Stimulated activated CD8-positive, alpha-beta memory T cell treated with anti-CD3 and anti-CD28 coated beads, Interleukin-15, amount 100 ng/mL, for 4 hours (primary cell): ENCODE data around the gene TAB2.
"Not testable (repeated sequence)": the region's sequence is repeated elsewhere in the genome, so short reads cannot be mapped to it uniquely, and the experiment has no call there.

ENCODE experiments used
- DNase-seq, 2 donors: peaks; one replicate each; pipeline ENCODE4 v3.0.0-alpha.2; 2020; ENCODE audit warnings: low read depth in 2 of 2

Gene TAB2

GRCh38 chr6:149443411-149444181 is 126.1 kb downstream of the TAB2 start:
- no peak for DNase-seq

- DNase-seq: not testable (repeated sequence)
These were observed 127.0 kb downstream of the TAB2 start for GRCh38 chr6:149444360-149445094.

DNA sequence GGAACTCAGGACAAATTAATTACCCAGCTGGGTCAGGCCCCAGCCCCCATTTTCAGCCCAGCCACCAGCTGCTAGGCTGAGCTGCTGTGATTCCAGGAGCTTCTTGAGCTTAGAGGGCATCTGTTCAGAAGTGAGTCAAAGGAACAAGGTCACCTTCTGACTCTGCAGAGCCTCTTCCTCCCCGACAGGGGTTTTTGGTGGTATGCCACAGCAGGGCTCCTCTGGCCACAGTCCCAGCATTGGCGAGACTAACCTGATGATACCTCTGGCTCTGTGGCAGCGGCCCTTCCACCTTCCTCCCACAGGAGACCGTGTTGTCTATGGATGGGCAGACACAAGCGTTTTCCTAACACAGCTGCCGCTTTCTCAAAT is 127.6 kb downstream of the TAB2 start:
- DNase-seq: no peak

DNA sequence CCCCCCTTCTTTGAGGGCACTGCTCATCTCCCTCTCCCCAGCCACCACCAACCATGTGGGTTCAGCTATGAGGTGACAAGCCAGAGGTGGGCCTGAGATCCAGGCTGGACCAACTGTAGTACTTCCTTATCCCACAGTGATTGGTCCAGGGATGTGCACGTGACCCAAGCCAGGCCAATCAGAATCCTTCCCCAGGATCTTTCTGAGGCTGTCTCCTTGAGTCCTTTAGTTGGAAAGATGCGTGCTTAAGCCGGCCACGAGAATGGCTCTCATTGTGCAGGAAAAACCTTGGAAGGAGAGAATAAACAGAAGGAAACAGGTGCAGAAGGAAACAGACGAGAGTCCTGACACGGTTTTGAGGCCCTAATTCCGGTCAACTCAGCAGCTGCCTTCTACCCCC is 128.1 kb downstream of the TAB2 start:
- no peak for DNase-seq

DNA sequence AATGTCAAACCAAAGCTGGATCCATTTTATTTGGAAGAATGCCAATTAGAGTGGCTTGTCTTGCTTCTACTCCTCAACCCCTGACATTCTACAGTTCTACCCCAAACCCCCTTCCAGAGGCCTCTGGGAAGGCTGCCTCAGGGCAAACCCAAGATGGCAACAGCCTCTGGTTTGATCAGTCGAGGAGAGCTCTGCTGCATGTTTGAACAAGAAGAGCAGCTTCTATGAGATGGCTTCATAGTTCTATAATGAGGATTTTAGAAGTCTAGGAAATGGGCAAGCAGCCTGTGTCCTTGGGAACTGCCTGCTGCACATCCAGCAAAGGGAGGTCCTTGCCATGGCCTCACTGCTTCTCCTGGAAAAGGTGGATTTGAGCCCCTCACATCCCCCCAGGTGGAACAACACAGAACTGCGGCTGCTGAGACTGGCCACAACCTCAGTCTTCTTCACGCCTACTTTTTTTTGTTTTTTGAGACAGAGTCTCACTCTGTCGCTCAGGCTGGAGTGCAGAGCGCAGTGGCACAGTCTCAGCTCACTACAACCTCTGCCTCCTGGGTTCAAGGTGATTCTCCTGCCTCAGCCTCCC is 129.4 kb downstream of the TAB2 start:
- DNase-seq: no peak

GRCh38 chr6:149448821-149449453 is 131.4 kb downstream of the TAB2 start:
- no peak for DNase-seq

DNA sequence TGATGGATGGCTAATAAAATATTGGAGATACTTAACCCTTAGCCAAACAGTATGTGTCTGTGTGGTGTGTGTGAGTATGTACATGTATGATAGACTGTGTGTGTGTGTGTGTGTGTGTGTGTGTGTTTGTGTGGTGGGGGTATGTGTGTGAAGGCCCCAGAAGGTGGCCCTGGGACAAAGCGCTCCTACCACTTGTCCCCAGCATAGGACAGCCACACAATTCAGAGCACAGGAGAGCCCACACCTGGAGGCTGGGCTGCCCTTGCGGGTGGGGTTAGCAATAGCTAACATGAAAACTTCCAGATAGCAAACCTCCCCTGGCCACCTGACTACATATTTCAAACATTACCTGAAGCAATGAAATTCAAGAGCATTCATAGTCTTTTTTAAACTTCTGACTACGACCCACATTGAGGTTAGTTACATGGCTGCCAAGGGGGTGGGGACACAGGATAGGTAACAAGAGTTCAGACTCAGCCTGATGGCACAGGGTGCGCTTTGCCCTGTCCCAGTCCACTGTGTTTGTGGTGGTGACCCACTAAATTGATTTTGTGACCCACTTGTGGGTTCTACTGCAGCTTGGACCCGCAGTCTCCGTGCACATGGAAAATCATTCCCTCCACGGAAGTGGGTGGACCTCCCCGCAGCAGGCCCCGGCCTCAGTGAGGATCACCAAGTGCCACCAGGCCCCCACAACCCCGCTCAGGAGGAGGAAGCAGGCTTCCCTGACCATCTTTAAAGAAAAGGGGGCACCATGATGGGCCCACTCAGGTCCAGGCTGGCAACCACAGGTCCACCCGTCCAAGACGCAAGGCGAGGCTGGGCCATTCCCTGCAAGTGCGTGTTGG is 132.5 kb downstream of the TAB2 start:
- DNase-seq: no peak

DNA sequence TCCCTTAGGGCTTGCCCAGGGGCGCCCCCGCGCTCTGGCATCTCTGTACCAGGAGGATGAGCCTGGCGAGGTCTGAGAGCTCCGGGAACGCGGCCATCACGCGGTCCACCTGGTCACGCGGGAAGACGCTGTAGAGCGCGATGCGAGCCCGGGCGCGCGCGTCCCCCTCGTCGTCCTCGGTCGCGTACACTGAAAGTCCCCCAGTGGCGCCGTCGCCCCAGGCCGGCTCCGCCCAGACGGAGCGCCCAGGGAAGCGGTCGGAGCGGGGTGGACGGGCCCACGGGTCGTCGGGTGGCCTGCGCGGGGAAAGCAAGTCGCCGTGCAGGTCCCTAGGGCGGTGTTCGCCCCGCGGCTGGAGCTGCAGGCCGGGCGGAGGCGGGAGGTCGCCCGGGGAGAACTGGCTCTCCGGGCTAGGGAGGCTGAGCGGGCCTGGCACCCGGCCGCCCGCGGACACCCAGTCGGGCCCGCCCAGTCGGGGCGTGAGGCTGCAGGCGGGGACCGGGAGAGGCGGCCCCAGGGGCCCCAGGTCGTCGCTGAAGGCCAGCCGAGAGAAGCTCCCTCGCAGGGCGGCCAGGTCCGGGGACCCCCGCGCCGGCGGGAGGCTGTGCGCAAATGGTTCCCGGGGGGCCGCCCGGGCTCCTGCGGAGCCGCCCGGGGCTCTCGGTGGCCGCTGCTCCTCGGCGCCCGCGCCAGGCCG is 133.3 kb downstream of the TAB2 start:
- no peak for DNase-seq

GRCh38 chr6:149451376-149452036 is 134.0 kb downstream of the TAB2 start:
- DNase-seq: no peak

GRCh38 chr6:149452037-149452939 is 134.8 kb downstream of the TAB2 start:
- DNase-seq: no peak

DNA sequence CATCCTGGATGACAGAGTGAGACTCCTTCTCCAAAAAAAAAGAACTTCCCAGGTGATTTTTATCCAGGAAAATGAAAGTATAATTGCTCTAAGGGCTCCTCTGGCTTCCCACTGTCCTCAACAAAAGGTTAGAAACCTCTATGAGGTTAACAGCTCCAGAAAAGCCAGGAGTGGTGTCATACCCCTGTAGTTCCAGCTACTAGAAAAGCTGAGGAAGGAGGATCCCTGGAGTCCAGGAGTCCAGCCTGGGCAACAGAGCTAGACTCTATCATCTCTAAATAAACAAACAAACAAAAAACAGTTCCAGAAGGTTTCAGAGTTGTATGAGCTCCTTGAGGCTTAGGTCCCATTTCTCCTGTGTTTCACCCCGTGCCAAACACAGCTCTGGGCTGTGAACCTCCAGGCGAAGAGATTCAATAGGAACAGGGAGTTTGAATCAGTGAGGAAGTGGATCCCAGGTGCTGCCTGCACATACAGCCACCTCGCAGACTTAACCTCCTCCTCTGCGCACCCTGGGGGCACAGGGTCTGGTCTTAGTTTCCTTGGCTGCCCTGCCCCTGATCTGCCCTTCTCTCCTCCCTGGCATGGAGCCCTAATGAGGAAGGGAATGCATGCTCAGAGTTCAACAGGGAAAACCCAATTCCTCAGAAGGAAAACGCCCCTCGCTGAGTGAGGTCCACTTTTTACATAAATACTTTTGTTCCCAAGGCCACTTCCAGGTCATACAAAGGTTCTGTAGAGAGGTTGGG is 136.3 kb downstream of the TAB2 start:
- no peak for DNase-seq

DNA sequence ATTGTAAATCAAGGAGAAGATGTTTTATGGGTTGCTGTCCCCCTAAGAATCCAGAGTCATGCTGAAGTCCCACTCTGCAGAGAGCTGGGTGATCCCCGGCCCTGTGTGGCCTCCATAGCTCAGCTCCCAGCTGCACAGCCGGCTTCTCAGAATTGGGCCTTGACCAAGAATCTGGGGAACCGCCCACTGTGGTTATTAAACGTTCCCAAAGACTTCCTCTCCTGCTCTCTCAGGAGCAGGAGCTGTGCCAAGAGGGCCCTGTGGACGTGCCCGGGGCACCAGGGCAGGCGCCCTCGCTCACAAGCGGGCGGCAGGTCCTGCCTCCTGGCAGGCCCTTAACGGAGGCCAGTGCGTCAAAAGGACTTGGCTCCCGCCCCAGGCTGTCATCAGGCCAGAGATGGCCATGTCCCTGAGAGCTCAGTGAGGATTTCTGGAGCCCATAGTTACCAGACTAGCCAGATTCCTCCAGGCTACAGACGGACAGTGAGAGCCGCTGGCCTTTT is 136.9 kb downstream of the TAB2 start:
- no peak for DNase-seq

GRCh38 chr6:149455031-149455732 is 137.7 kb downstream of the TAB2 start:
- DNase-seq: no peak

- DNase-seq: no peak
These were observed 139.0 kb downstream of the TAB2 start for GRCh38 chr6:149456311-149457021.

DNA sequence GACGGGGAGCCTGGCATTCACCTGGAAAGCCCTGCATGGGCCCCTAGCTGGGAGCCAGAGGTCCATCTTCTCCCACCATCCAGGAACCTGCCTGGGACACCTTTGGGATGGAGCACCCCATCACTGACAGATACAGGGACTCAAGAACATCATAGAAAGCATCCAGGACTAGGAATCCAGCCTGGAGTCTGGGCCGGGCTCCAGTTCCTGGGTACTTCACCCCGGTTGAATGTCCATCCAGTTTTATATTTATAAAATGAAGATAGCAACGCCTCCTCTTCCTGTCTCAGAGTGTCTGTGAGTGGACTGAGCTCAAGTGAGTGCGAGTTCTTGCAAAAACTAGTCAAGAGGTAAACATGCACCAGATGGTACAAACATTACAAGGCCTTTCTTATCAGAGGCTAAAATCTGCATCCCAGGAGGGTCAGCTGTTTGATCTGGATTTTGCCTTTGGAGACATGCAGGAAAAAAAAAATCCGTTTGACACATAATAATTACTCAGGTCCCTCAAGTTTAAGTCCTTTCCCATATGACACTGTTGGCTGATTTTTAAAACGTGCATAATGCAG is 139.9 kb downstream of the TAB2 start:
- no peak for DNase-seq

DNA sequence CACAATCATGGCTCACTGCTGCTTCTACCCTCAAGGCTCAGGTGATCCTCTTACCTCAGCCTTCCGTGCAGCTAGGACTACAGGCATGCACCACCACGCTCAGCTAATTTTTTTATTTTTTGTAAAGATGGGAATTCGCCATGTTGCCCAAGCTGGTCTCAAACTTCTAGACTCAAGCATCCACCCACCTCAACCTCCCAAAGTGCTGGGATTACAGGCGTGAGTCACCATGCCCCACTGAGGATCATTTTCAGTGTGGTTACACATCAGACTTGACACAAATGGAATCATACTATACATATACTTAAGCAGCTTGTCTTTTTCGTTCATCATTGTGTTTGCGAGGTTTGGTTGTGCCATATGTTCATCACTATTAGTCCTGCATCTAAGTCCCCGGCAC is 140.7 kb downstream of the TAB2 start:
- no peak for DNase-seq

DNA sequence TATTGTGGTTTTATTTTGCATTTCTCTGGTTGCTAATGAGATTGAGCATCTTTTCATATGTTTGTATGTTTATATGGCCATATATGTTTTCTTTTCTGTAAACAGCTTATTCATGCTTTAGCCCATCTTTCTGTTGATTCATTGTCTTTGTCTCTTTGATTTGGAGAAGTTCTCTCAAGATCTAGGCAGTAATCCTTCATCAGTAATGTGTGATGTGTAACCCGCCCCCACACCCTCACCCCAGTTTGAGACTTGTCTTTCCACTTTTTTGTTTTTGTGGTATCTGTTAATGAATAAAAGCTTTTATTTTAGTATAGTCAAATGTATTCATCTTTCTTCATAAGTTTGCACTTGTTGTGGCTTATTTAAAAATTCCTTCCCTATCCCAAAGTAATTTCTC is 141.3 kb downstream of the TAB2 start:
- DNase-seq: no peak
